ENCODE data around the gene VSX2. TPM values are rescaled to one million over a fixed set of nuclear protein-coding genes. Genes with fewer than 3 reads are reported as not detected.
"Not testable (repeated sequence)": the region's sequence is repeated elsewhere in the genome, so short reads cannot be mapped to it uniquely, and the experiment has no call there.

The VSX2 gene
- total RNA-seq, 2 donors from 2014 or later, result not detected

- WGBS, 2 donors, result 59 to 70% methylated on average over 13 of the region's 13 CpGs
- H3K9me3 ChIP-seq, result no peaks in the 10 kb centered on the region
- ATAC-seq (no peak), DNase-seq (no peak)
- no peak overlapping the region for H3K27ac ChIP-seq
- H3K4me1 ChIP-seq, result no peaks in the 10 kb centered on the region
- intact Hi-C loops (cut with DNase I), result no loop called here
- H3K27me3 ChIP-seq, result no peaks in the 10 kb centered on the region
- TF ChIP-seq POLR2A (IDR thresholded peaks at IDR 0.05) (no peak), CTCF (IDR thresholded peaks at IDR 0.05) (no peak)
- H3K4me3 ChIP-seq, result no peak overlapping the region
- no peaks in the 10 kb centered on the region for H3K36me3 ChIP-seq (replicated peaks in 1 of 2; ENCODE audit: insufficient read depth in 1 of 2, low read depth in 2 of 2)
These were observed 26.2 kb downstream of the VSX2 start for GRCh38 chr14:74265301-74265965.

GRCh38 chr14:74267588-74267987 lies 28.3 kb downstream of the VSX2 start:
- DNase-seq (no peak), ATAC-seq (no peak)
- no peaks in the 10 kb centered on the region for H3K4me1 ChIP-seq
- TF ChIP-seq POLR2A (IDR thresholded peaks at IDR 0.05), result no peak
- TF ChIP-seq CTCF (IDR thresholded peaks at IDR 0.05), result no peak
- WGBS, 2 donors, result 64 to 65% methylated on average over 3 of the region's 3 CpGs
- H3K27me3 ChIP-seq, result no peaks in the 10 kb centered on the region
- no peaks in the 10 kb centered on the region for H3K36me3 ChIP-seq (replicated peaks in 1 of 2; ENCODE audit: insufficient read depth in 1 of 2, low read depth in 2 of 2)
- H3K27ac ChIP-seq, result no peak overlapping the region
- no peak overlapping the region for H3K4me3 ChIP-seq
- intact Hi-C loops (cut with DNase I), result no loop called here
- H3K9me3 ChIP-seq, result no peaks in the 10 kb centered on the region

- DNase-seq; intact Hi-C loops (cut with DNase I); H3K27ac ChIP-seq; ATAC-seq; H3K27me3 ChIP-seq; H3K4me3 ChIP-seq; H3K9me3 ChIP-seq; H3K4me1 ChIP-seq; H3K36me3 ChIP-seq (replicated peaks in 1 of 2; ENCODE audit: insufficient read depth in 1 of 2, low read depth in 2 of 2): not testable (repeated sequence)
- WGBS, 2 donors, result 54 to 62% methylated on average over 14 of the region's 14 CpGs
These were observed 31.3 kb downstream of the VSX2 start for GRCh38 chr14:74270382-74271177.

GRCh38 chr14:74271365-74271764 lies 32.1 kb downstream of the VSX2 start:
- Histone ChIP-seq H3K9me3 (no peaks in the 10 kb centered on the region), H3K36me3 (replicated peaks in 1 of 2; ENCODE audit: insufficient read depth in 1 of 2, low read depth in 2 of 2) (no peaks in the 10 kb centered on the region), H3K27ac (no peak overlapping the region), H3K4me3 (no peak overlapping the region), H3K27me3 (no peaks in the 10 kb centered on the region), H3K4me1 (no peaks in the 10 kb centered on the region)
- ATAC-seq (no peak), DNase-seq (no peak)
- TF ChIP-seq POLR2A (IDR thresholded peaks at IDR 0.05) (no peak), CTCF (IDR thresholded peaks at IDR 0.05) (no peak)
- 76 to 88% methylated on average over 1 of the region's 1 CpG for WGBS, 2 donors
- intact Hi-C loops (cut with DNase I), result no loop called here

GRCh38 chr14:74275241-74275841 lies 36.1 kb downstream of the VSX2 start:
- H3K4me1 ChIP-seq, result no peaks in the 10 kb centered on the region
- no peak for DNase-seq
- H3K36me3 ChIP-seq (replicated peaks in 1 of 2; ENCODE audit: insufficient read depth in 1 of 2, low read depth in 2 of 2), result no peaks in the 10 kb centered on the region
- ATAC-seq, result no peak
- TF ChIP-seq CTCF (IDR thresholded peaks at IDR 0.05) (no peak), POLR2A (IDR thresholded peaks at IDR 0.05) (no peak)
- no peaks in the 10 kb centered on the region for H3K27me3 ChIP-seq
- no peaks in the 10 kb centered on the region for H3K9me3 ChIP-seq
- H3K27ac ChIP-seq, result no peak overlapping the region
- intact Hi-C loops (cut with DNase I), result no loop called here
- WGBS, 2 donors, result 56 to 66% methylated on average over 5 to 6 of the region's 6 CpGs
- H3K4me3 ChIP-seq, result no peak overlapping the region

Measured in body of pancreas (tissue), 4 donors.